HEK293 (cell line): ENCODE results near the gene CTF1.

Experiments used
- FEZF1 ChIP-seq: fragments of 450-650 bp; formaldehyde crosslinking; IDR thresholded peaks from 2 replicates; pipeline ENCODE4 v1.5.1; 2016; ENCODE audit warnings: missing biosample characterization, missing genetic modification characterization
- IKZF3 ChIP-seq: fragments of 450-650 bp; IDR thresholded peaks from 2 replicates; pipeline ENCODE4 v1.5.0; 2018; ENCODE audit warnings: missing biosample characterization, mild to moderate bottlenecking, missing genetic modification characterization, moderate library complexity
- KLF16 ChIP-seq: fragments of 450-650 bp; formaldehyde crosslinking; IDR thresholded peaks from 2 replicates; pipeline ENCODE4 v1.5.1; 2017; ENCODE audit warnings: missing biosample characterization, missing genetic modification characterization
- KLF9 ChIP-seq: fragments of 450-650 bp; formaldehyde crosslinking; IDR thresholded peaks from 2 replicates; pipeline ENCODE4 v1.5.1; 2016; ENCODE audit warnings: missing biosample characterization, missing genetic modification characterization, low read depth
- PBX3 ChIP-seq: sonication (generic); formaldehyde crosslinking; IDR thresholded peaks from 2 replicates; pipeline ENCODE4 v1.8.1; 2022; ENCODE audit warnings: mild to moderate bottlenecking, moderate library complexity, missing genetic modification reagents
- REPIN1 ChIP-seq: fragments of 450-650 bp; formaldehyde crosslinking; IDR thresholded peaks from 2 replicates; pipeline ENCODE4 v1.5.1; 2017; ENCODE audit warnings: missing biosample characterization, missing genetic modification characterization, low read depth
- TRIM28 ChIP-seq: IDR thresholded peaks from 2 replicates; pipeline ENCODE4 v1.6.1; 2011; ENCODE audit warnings: low read length, control low read depth, borderline replicate concordance
- ZBTB10 ChIP-seq: fragments of 450-650 bp; formaldehyde crosslinking; IDR thresholded peaks from 2 replicates; pipeline ENCODE4 v1.5.1; 2016; ENCODE audit warnings: missing biosample characterization, missing genetic modification characterization
- ZNF10 ChIP-seq: fragments of 450-650 bp; formaldehyde crosslinking; IDR thresholded peaks from 2 replicates; pipeline ENCODE4 v1.5.1; 2017; ENCODE audit warnings: missing biosample characterization, missing genetic modification characterization
- ZNF138 ChIP-seq: fragments of 450-650 bp; formaldehyde crosslinking; IDR thresholded peaks from 2 replicates; pipeline ENCODE4 v1.5.1; 2016; ENCODE audit warnings: missing biosample characterization, missing genetic modification characterization, borderline replicate concordance
- ZNF169 ChIP-seq: fragments of 450-650 bp; formaldehyde crosslinking; IDR thresholded peaks from 2 replicates; pipeline ENCODE4 v1.5.1; 2016; ENCODE audit warnings: missing biosample characterization, missing genetic modification characterization
- ZNF221 ChIP-seq: fragments of 450-650 bp; formaldehyde crosslinking; IDR thresholded peaks from 2 replicates; pipeline ENCODE4 v1.5.1; 2017; ENCODE audit warnings: missing biosample characterization, missing genetic modification characterization, borderline replicate concordance
- ZNF239 ChIP-seq: fragments of 450-650 bp; formaldehyde crosslinking; IDR thresholded peaks from 2 replicates; pipeline ENCODE4 v1.5.1; 2016; ENCODE audit warnings: missing biosample characterization, missing genetic modification characterization
- ZNF341 ChIP-seq: fragments of 450-650 bp; formaldehyde crosslinking; IDR thresholded peaks from 2 replicates; pipeline ENCODE4; 2016; ENCODE audit warnings: low read depth, missing biosample characterization, missing genetic modification characterization
- ZNF513 ChIP-seq: fragments of 450-650 bp; IDR thresholded peaks from 2 replicates; pipeline ENCODE4 v1.5.1; 2018; ENCODE audit warnings: missing biosample characterization, missing genetic modification characterization
- ZNF529 ChIP-seq: fragments of 450-650 bp; formaldehyde crosslinking; IDR thresholded peaks from 2 replicates; pipeline ENCODE4 v1.5.1; 2017; ENCODE audit warnings: missing genetic modification characterization, missing biosample characterization; ENCODE audit not compliant: insufficient replicate concordance
- ZNF548 ChIP-seq: fragments of 450-650 bp; formaldehyde crosslinking; IDR thresholded peaks from 2 replicates; pipeline ENCODE4 v1.5.1; 2016; ENCODE audit warnings: missing biosample characterization, missing genetic modification characterization
- ZNF549 ChIP-seq: fragments of 450-650 bp; IDR thresholded peaks from 2 replicates; pipeline ENCODE4 v1.5.1; 2018; ENCODE audit warnings: missing biosample characterization, missing genetic modification characterization, mild to moderate bottlenecking, inconsistent platforms, moderate library complexity
- ZNF610 ChIP-seq: fragments of 450-650 bp; formaldehyde crosslinking; IDR thresholded peaks from 2 replicates; pipeline ENCODE4 v1.5.1; 2016; ENCODE audit warnings: missing biosample characterization, missing genetic modification characterization, borderline replicate concordance
- ZNF664 ChIP-seq: fragments of 450-650 bp; formaldehyde crosslinking; IDR thresholded peaks from 2 replicates; pipeline ENCODE4 v1.5.1; 2016; ENCODE audit warnings: missing biosample characterization, missing genetic modification characterization
- ZNF677 ChIP-seq: fragments of 450-650 bp; IDR thresholded peaks from 2 replicates; pipeline ENCODE4 v1.5.0; 2018; ENCODE audit warnings: missing biosample characterization, mild to moderate bottlenecking, missing genetic modification characterization, moderate library complexity
- ZNF747 ChIP-seq: fragments of 450-650 bp; formaldehyde crosslinking; IDR thresholded peaks from 2 replicates; pipeline ENCODE4 v1.5.1; 2016; ENCODE audit warnings: missing biosample characterization, missing genetic modification characterization
- ZXDB ChIP-seq: fragments of 450-650 bp; formaldehyde crosslinking; IDR thresholded peaks from 2 replicates; pipeline ENCODE4 v1.5.1; 2016; ENCODE audit warnings: missing biosample characterization, missing genetic modification characterization
- TF ChIP-seq, protein P1 (sequence below): fragments of 450-650 bp; formaldehyde crosslinking; IDR thresholded peaks from 2 replicates; pipeline ENCODE4 v1.5.1; 2016; ENCODE audit warnings: missing biosample characterization, missing genetic modification characterization
- TF ChIP-seq, protein P2 (sequence below): fragments of 450-650 bp; formaldehyde crosslinking; IDR thresholded peaks from 2 replicates; pipeline ENCODE4 v1.5.0; 2017; ENCODE audit warnings: missing biosample characterization, missing genetic modification characterization, borderline replicate concordance
- TF ChIP-seq, protein P3 (sequence below): IDR thresholded peaks from 2 replicates; pipeline ENCODE4 v1.6.1; 2011; ENCODE audit warnings: mild to moderate bottlenecking, low read depth, low read length, borderline replicate concordance
- TF ChIP-seq, protein P4 (sequence below): fragments of 450-650 bp; formaldehyde crosslinking; IDR thresholded peaks from 2 replicates; pipeline ENCODE4 v1.5.1; 2016; ENCODE audit warnings: missing biosample characterization, missing genetic modification characterization

The CTF1 gene

GRCh38 chr16:30874821-30875717 lies 21.3 kb upstream of the CTF1 start (continued):
- TF ChIP-seq TRIM28: peak; percentile 96; the same call in 1 of the 2 replicates
- TF ChIP-seq ZBTB10 (tag by site-specific recombination): no peak
- 0 out of 2 replicates have a peak, but pooled peaks have one; percentile 23 for TF ChIP-seq ZNF341
- TF ChIP-seq ZNF169 (tag by site-specific recombination): no peak
- peak; percentile 82; the same call in 1 of the 2 replicates for TF ChIP-seq ZNF239 (tag by site-specific recombination)
- TF ChIP-seq IKZF3 (tag by site-specific recombination): 0 out of 2 replicates have a peak, but pooled peaks have one; percentile 36
- TF ChIP-seq KLF16 (tag by site-specific recombination): peak; percentile 97
- TF ChIP-seq ZNF10: no peak
- TF ChIP-seq ZNF138: no peak
- TF ChIP-seq PBX3 (CRISPR knock-in tag): peak; percentile 93
- TF ChIP-seq ZNF747 (tag by site-specific recombination): no peak
- TF ChIP-seq ZNF664 (tag by site-specific recombination): no peak
- TF ChIP-seq, protein P1, sequence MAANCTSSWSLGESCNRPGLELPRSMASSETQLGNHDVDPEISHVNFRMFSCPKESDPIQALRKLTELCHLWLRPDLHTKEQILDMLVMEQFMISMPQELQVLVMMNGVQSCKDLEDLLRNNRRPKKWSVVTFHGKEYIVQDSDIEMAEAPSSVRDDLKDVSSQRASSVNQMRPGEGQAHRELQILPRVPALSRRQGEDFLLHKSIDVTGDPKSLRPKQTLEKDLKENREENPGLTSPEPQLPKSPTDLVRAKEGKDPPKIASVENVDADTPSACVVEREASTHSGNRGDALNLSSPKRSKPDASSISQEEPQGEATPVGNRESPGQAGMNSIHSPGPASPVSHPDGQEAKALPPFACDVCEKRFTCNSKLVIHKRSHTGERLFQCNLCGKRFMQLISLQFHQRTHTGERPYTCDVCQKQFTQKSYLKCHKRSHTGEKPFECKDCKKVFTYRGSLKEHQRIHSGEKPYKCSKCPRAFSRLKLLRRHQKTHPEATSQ (tag by site-specific recombination): peak; percentile 99
- TF ChIP-seq ZNF549 (tag by site-specific recombination): no peak
- TF ChIP-seq, protein P2, sequence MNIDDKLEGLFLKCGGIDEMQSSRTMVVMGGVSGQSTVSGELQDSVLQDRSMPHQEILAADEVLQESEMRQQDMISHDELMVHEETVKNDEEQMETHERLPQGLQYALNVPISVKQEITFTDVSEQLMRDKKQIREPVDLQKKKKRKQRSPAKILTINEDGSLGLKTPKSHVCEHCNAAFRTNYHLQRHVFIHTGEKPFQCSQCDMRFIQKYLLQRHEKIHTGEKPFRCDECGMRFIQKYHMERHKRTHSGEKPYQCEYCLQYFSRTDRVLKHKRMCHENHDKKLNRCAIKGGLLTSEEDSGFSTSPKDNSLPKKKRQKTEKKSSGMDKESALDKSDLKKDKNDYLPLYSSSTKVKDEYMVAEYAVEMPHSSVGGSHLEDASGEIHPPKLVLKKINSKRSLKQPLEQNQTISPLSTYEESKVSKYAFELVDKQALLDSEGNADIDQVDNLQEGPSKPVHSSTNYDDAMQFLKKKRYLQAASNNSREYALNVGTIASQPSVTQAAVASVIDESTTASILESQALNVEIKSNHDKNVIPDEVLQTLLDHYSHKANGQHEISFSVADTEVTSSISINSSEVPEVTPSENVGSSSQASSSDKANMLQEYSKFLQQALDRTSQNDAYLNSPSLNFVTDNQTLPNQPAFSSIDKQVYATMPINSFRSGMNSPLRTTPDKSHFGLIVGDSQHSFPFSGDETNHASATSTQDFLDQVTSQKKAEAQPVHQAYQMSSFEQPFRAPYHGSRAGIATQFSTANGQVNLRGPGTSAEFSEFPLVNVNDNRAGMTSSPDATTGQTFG (tag by site-specific recombination): no peak; the same call in 1 of the 2 replicates
- no peak for TF ChIP-seq ZNF529
- TF ChIP-seq ZXDB (tag by site-specific recombination): peak; percentile 92
- TF ChIP-seq ZNF548 (tag by site-specific recombination): no peak
- TF ChIP-seq ZNF513 (tag by site-specific recombination): peak; percentile 3; the same call in 1 of the 2 replicates
- TF ChIP-seq ZNF677 (tag by site-specific recombination): no peak
- TF ChIP-seq REPIN1 (tag by site-specific recombination): peak; percentile 98
- TF ChIP-seq, protein P3, sequence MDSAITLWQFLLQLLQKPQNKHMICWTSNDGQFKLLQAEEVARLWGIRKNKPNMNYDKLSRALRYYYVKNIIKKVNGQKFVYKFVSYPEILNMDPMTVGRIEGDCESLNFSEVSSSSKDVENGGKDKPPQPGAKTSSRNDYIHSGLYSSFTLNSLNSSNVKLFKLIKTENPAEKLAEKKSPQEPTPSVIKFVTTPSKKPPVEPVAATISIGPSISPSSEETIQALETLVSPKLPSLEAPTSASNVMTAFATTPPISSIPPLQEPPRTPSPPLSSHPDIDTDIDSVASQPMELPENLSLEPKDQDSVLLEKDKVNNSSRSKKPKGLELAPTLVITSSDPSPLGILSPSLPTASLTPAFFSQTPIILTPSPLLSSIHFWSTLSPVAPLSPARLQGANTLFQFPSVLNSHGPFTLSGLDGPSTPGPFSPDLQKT: peak; percentile 37; the same call in 1 of the 2 replicates
- TF ChIP-seq ZNF221: no peak; the same call in 1 of the 2 replicates
- TF ChIP-seq ZNF610 (tag by site-specific recombination): peak; percentile 91
- peak; percentile 93 for TF ChIP-seq KLF9 (tag by site-specific recombination)
- no peak; the same call in 1 of the 2 replicates for TF ChIP-seq FEZF1
- TF ChIP-seq, protein P4, sequence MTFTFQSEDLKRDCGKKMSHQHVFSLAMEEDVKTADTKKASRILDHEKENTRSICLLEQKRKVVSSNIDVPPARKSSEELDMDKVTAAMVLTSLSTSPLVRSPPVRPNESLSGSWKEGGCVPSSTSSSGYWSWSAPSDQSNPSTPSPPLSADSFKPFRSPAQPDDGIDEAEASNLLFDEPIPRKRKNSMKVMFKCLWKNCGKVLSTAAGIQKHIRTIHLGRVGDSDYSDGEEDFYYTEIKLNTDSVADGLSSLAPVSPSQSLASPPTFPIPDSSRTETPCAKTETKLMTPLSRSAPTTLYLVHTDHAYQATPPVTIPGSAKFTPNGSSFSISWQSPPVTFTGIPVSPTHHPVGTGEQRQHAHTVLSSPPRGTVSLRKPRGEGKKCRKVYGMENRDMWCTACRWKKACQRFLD (tag by site-specific recombination): no peak
